K562 (cell line): ENCODE results near the gene LPAR6.

ENCODE experiments used
- ETV5 ChIP-seq: sonication (generic); formaldehyde crosslinking; IDR thresholded peaks from 2 replicates; pipeline ENCODE4 v1.4.0; 2020; ENCODE audit warnings: low read depth, mild to moderate bottlenecking, missing genetic modification reagents
- JUNB ChIP-seq: fragments of 450-650 bp; formaldehyde crosslinking; conservative IDR thresholded peaks from 2 replicates; pipeline ENCODE4 v1.4.0; 2020; ENCODE audit warnings: mild to moderate bottlenecking
- NCOA2 ChIP-seq, 2 experiments: fragments of 450-650 bp; IDR thresholded peaks; 2 replicates each; pipeline ENCODE4 v1.6.1; 2018; ENCODE audit warnings: mild to moderate bottlenecking in 2 of 2, moderate library complexity in 1 of 2; ENCODE audit not compliant: partially characterized antibody in 2 of 2
- NR2C2 ChIP-seq, 2 experiments: fragments of 200-800 bp in 1 of 2; sonication (Bioruptor generic) in 1 of 2; sonication (generic) in 1 of 2; formaldehyde crosslinking in 1 of 2; IDR thresholded peaks; 2 replicates each; pipeline versions ENCODE4 v1.6.1 to v1.8.0; 2016 to 2022; ENCODE audit warnings: mild to moderate bottlenecking in 1 of 2, missing compliant biosample characterization in 1 of 2, missing genetic modification characterization in 1 of 2, missing genetic modification reagents in 1 of 2
- SLC30A9 ChIP-seq: fragments of 250-450 bp; sonication (Bioruptor Pico); IDR thresholded peaks from 2 replicates; pipeline ENCODE4 v1.8.0; 2022; ENCODE audit warnings: mild to moderate bottlenecking, moderate library complexity
- XRCC5 ChIP-seq: fragments of 200-400 bp; formaldehyde crosslinking; IDR thresholded peaks from 2 replicates; pipeline ENCODE4 v1.6.1; 2017; ENCODE audit warnings: low read depth, mild to moderate bottlenecking, low read length
- ZNF431 ChIP-seq: sonication (generic); formaldehyde crosslinking; IDR thresholded peaks from 2 replicates; pipeline ENCODE4 v1.8.0; 2022; ENCODE audit warnings: mild to moderate bottlenecking, missing genetic modification reagents
- TF ChIP-seq, protein P1 (sequence below), 3 experiments: IDR thresholded peaks in 2 of 3; conservative IDR thresholded peaks in 1 of 3; 2 replicates each; pipeline ENCODE4 v1.5.1; 2011 to 2012; ENCODE audit warnings: low read length in 3 of 3, mild to moderate bottlenecking in 3 of 3, control low read depth in 2 of 3, improper control_type of control experiment in 1 of 3, inconsistent platforms in 1 of 3, low read depth in 1 of 3, mixed read lengths in 1 of 3, moderate library complexity in 1 of 3; ENCODE audit not compliant: insufficient read depth in 2 of 3

DNA sequence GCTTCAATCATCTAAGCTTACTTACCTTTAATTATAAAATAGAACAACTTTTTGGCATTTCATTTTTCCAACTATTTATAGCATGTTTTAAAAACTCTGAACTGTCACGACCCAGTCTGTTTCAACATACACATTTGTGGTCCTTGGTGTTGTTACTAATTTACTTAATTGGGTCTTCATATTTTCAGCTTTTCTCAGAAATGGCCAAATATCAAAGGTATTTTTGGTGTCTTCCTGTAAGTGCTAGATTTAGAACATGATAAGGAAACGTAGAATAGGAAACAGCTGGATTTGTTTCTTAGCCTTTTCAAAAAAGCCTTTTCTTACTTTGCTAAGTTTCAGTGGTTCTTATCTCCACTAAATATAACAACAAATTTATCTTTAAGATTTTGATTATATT is 11.4 kb downstream of the LPAR6 start:
- TF ChIP-seq ZNF431 (CRISPR knock-in tag) (no peak), ETV5 (CRISPR knock-in tag) (no peak), JUNB (CRISPR knock-in tag) (no peak), XRCC5 (no peak), SLC30A9 (CRISPR knock-in tag) (no peak), NR2C2 (CRISPR knock-in tag; IDR thresholded peaks at IDR 0.05) (no peak), NR2C2 (tag; IDR thresholded peaks at IDR 0.05) (no peak), NCOA2 (IDR thresholded peaks at IDR 0.05; ENCODE audit: partially characterized antibody in 2 of 2) (no peak)
- TF ChIP-seq, protein P1, sequence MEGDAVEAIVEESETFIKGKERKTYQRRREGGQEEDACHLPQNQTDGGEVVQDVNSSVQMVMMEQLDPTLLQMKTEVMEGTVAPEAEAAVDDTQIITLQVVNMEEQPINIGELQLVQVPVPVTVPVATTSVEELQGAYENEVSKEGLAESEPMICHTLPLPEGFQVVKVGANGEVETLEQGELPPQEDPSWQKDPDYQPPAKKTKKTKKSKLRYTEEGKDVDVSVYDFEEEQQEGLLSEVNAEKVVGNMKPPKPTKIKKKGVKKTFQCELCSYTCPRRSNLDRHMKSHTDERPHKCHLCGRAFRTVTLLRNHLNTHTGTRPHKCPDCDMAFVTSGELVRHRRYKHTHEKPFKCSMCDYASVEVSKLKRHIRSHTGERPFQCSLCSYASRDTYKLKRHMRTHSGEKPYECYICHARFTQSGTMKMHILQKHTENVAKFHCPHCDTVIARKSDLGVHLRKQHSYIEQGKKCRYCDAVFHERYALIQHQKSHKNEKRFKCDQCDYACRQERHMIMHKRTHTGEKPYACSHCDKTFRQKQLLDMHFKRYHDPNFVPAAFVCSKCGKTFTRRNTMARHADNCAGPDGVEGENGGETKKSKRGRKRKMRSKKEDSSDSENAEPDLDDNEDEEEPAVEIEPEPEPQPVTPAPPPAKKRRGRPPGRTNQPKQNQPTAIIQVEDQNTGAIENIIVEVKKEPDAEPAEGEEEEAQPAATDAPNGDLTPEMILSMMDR (IDR thresholded peaks at IDR 0.05 in 2 of 3, conservative IDR thresholded peaks at IDR 0.05 in 1 of 3; ENCODE audit: insufficient read depth in 2 of 3, low read depth in 1 of 3, low read length in 3 of 3): no peak
